Stimulated activated naive B cell treated with anti-CD40 and anti-IgM and Interleukin-4, amounts not matched to agents 10 μg/mL and 1 μg/mL and 100 μg/mL, for 72 hours (primary cell): ENCODE results near the gene HBP1.
"Not testable (repeated sequence)": the region's sequence is repeated elsewhere in the genome, so short reads cannot be mapped to it uniquely, and the experiment has no call there.

Source experiments
- ATAC-seq, 2 donors: fragments of 150-1000 bp; cut with Tn5 transposase; replicated peaks; 2 replicates each; pipeline ENCODE4 v1.10.0; 2021; ENCODE audit warnings: moderate library complexity in 1 of 2
- DNase-seq: peaks from one replicate; pipeline ENCODE4 v3.0.0; 2021
- H3K27ac Mint-ChIP-seq: one replicate; pipeline ENCODE4 v1.8.0; 2022; ENCODE audit warnings: mild to moderate bottlenecking, mixed read lengths
- H3K27me3 Mint-ChIP-seq, 2 donors: one replicate each; pipeline ENCODE4 v1.8.0; 2022; ENCODE audit warnings: mixed read lengths in 2 of 2
- H3K36me3 Mint-ChIP-seq, 2 donors: one replicate each; pipeline ENCODE4 v1.8.0; 2022; ENCODE audit warnings: mixed read lengths in 2 of 2, mild to moderate bottlenecking in 1 of 2
- H3K4me1 Mint-ChIP-seq, 2 donors: one replicate each; pipeline ENCODE4 v1.8.0; 2022; ENCODE audit warnings: mixed read lengths in 2 of 2, mild to moderate bottlenecking in 1 of 2
- H3K4me3 Mint-ChIP-seq, 2 donors: one replicate each; pipeline ENCODE4 v1.8.0; 2022; ENCODE audit warnings: mild to moderate bottlenecking in 2 of 2, mixed read lengths in 2 of 2, moderate library complexity in 1 of 2
- H3K9me3 Mint-ChIP-seq, 2 donors: one replicate each; pipeline ENCODE4 v1.8.0; 2022; ENCODE audit warnings: mixed read lengths in 2 of 2, mild to moderate bottlenecking in 1 of 2

HBP1 gene, protein sequence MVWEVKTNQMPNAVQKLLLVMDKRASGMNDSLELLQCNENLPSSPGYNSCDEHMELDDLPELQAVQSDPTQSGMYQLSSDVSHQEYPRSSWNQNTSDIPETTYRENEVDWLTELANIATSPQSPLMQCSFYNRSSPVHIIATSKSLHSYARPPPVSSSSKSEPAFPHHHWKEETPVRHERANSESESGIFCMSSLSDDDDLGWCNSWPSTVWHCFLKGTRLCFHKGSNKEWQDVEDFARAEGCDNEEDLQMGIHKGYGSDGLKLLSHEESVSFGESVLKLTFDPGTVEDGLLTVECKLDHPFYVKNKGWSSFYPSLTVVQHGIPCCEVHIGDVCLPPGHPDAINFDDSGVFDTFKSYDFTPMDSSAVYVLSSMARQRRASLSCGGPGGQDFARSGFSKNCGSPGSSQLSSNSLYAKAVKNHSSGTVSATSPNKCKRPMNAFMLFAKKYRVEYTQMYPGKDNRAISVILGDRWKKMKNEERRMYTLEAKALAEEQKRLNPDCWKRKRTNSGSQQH

DNA sequence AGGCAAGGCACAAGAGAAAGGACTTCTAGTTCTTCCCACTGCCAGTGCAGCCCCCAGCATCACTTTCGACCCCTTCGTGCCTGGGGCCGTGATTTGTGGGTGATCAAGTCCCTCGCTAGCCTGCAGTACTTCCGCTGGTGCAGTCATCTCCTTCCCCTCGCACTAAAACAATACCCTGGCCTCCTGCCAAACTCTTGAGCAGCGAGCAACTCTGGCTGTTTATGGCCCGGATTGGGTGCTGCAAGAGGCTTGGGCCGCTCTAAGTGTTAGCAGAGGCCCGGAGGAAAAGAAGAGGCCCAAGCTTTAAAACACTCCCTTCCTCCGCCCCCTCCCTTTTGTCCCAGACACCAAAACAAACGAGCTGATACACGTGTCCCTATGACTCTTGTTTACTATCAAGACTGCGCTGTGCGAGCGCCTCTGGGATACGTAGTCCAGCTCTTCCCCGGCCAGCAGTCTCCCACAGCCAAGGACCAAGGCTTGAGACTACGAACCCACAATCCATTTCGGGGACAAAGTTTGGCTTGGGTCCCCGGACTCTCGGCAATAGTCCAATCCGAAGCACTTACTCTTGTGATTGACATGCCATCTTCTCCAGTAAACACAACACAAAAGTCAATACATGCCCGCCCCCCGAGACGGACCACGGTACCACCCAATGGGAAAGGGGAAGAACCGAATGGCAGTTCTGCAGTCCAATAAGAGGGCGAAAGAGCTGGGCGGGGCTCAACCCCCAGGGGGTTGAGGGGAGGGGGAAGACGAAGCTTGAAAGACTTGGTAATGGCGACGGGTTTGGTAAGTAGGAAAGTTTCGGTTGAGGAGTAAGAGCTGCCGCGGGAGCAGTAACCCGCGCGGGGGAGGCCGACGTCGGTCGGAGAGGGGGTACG lies at the start of gene HBP1:
HBP1 (plus strand) TSS at position 771 of the 887 bp plus-strand sequence. CDS start 10,891 bp downstream, outside the sequence.
- peaks cover 4 to 27% of the 10 kb centered on the region in 2 donors for H3K4me1 Mint-ChIP-seq

DNA sequence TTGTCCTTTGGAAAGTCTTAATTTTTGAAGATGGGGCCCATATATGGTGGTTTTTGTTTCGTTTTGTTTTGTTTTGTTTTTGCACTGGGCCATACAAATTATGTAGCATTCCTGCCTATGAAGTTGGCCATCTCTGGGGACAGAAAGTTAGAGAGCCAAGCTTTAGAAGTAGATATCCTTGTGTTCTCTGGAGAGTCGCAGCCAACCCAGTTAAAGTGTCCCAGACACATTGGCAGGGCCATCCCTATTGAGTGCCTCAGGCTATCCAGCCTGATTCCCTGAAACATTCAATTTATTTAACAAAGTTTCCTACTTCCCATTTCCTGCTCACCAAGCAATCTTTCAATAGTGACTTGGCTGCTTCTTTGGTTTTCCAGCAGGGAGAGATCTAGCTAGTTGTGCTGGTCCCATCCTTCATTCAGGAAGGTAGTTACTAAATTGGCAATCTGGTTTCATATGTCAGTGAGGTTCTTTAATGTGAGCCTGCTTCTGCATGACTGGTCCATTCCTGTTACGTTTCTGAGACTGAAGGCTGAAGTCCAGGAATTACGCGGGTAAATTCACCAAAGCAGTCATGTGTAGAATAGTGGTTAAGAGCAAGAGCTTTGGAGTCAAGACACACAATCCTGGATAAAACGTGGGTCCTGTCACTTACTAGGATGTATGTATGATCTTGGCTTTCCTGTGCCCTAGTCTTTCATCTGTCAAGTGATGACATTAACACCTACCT lies 49.3 kb upstream of the HBP1 start:
- Mint-ChIP-seq H3K36me3 (no peaks in the 10 kb centered on the region), H3K4me3 (no peak overlapping the region), H3K9me3 (no peaks in the 10 kb centered on the region), H3K27ac (no peak overlapping the region), H3K4me1 (peaks cover 4 to 12% of the 10 kb centered on the region in 2 donors), H3K27me3 (peaks cover 0 to 4% of the 10 kb centered on the region in 2 donors)
- ATAC-seq (no peak), DNase-seq (no peak)

More for the DNA sequence above, at the start of gene HBP1:
- peak; percentile 86 for ATAC-seq
- H3K4me3 Mint-ChIP-seq, result peak within 1 kb of the TSS; percentile 87 to 91
- H3K9me3 Mint-ChIP-seq, result no peaks in the 10 kb centered on the region
- peak within 1 kb of the TSS; percentile 98 for H3K27ac Mint-ChIP-seq
- H3K36me3 Mint-ChIP-seq, result peaks cover 0 to 7% of the 10 kb centered on the region in 2 donors
- DNase-seq, result peak; percentile 98
- H3K27me3 Mint-ChIP-seq, result peaks cover 0 to 5% of the 10 kb centered on the region in 2 donors

DNA sequence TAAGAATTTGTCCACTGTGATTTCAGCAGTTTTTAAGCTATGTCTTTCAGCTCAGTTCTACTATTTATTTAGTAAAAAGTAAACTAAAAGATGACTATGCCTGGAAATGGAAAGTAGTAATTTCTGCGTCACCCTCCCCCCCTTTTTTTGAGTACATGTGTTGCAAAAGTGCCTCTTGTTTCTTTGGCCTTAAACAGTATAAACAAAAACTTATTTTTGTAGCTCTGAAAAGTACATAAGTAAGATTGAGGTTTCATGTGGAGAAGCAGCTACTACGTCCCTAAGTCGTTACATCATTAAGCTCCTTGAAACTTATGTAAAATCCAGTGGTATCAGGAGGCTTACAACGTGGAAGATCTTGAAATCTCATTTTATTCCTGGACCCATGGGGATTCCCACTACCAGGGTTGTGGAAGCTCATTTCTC lies 46.3 kb upstream of the HBP1 start:
- H3K27ac Mint-ChIP-seq, result no peak overlapping the region
- DNase-seq, result no peak
- no peaks in the 10 kb centered on the region for H3K9me3 Mint-ChIP-seq
- no peak for ATAC-seq
- no peak overlapping the region for H3K4me3 Mint-ChIP-seq
- peaks cover 0 to 4% of the 10 kb centered on the region in 2 donors for H3K27me3 Mint-ChIP-seq
- no peaks in the 10 kb centered on the region for H3K36me3 Mint-ChIP-seq
- peaks cover 15 to 33% of the 10 kb centered on the region in 2 donors for H3K4me1 Mint-ChIP-seq

DNA sequence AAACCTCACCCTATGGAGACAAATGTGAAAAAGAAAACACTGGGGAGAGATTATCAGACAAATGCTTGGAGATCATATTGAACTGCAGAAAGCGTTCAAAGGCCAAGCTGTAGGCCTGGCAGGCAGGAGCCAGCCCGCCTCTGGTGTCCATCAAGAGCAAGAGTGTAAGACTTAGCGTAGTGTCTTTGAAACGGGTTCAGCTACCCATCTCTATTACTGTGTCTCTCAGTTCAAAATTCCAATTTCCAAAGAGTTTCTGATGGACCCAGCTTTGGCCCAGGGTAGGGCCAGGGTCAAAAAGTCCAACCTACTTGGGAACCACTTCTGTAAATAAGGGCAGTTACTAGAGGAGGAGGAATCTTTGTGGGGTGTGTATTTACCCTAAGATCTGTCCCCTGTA lies 45.4 kb upstream of the HBP1 start:
- no peaks in the 10 kb centered on the region for H3K9me3 Mint-ChIP-seq
- peaks cover 14 to 31% of the 10 kb centered on the region in 2 donors for H3K4me1 Mint-ChIP-seq
- ATAC-seq, result no peak
- H3K27ac Mint-ChIP-seq, result no peak overlapping the region
- no peak for DNase-seq
- H3K4me3 Mint-ChIP-seq, result no peak overlapping the region
- no peaks in the 10 kb centered on the region for H3K36me3 Mint-ChIP-seq
- H3K27me3 Mint-ChIP-seq, result peaks cover 0 to 2% of the 10 kb centered on the region in 2 donors

DNA sequence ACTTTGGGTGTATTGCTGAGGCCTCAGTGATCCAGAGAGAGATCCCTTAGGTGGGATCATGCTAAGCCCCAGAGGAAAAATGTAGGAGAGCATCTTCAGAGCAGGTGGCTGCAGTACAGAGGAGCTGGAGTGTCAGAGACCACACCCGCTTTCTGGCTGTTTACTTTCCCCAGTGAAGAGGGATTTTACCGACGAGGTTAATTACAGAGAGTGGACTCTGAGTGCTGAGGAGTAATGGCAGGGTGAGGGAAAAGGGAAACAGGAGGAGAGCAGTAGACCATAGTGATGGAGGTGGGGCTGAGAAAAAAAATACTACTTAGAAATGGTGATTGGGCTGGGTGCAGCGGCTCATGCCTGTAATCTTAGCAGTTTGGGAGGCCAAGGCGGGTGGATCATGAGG lies 43.3 kb upstream of the HBP1 start:
- H3K9me3 Mint-ChIP-seq, result no peaks in the 10 kb centered on the region
- H3K27me3 Mint-ChIP-seq, result no peaks in the 10 kb centered on the region
- DNase-seq (no peak), ATAC-seq (no peak)
- H3K4me1 Mint-ChIP-seq, result peaks cover 11 to 21% of the 10 kb centered on the region in 2 donors
- peak overlapping the region; percentile 88 for H3K27ac Mint-ChIP-seq
- H3K4me3 Mint-ChIP-seq, result peak overlapping the region; percentile 81 to 89
- no peaks in the 10 kb centered on the region for H3K36me3 Mint-ChIP-seq

DNA sequence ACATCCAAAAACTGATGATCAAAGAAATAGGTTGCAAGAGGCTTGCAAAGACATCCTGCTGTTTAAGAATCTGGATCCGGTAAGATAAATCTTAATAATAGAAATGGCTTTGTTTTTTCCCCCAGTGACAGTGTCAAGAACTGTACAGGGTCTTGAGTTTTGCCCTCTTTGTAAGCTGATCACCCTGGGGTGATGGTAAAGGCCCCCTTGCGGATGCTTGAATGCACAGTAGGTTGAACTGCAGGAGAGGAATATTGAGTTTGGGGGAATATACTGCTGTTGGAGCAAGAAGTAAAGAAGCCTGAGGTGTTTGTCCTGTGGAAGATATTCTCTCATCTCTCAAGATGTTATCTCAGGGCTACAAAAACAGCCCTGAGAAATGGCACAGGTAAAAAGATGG lies 40.6 kb upstream of the HBP1 start:
- Mint-ChIP-seq H3K9me3 (no peaks in the 10 kb centered on the region), H3K27ac (no peak overlapping the region), H3K27me3 (no peaks in the 10 kb centered on the region), H3K4me3 (no peak overlapping the region), H3K36me3 (no peaks in the 10 kb centered on the region), H3K4me1 (peaks cover 11 to 21% of the 10 kb centered on the region in 2 donors)
- no peak for DNase-seq
- ATAC-seq, result no peak

DNA sequence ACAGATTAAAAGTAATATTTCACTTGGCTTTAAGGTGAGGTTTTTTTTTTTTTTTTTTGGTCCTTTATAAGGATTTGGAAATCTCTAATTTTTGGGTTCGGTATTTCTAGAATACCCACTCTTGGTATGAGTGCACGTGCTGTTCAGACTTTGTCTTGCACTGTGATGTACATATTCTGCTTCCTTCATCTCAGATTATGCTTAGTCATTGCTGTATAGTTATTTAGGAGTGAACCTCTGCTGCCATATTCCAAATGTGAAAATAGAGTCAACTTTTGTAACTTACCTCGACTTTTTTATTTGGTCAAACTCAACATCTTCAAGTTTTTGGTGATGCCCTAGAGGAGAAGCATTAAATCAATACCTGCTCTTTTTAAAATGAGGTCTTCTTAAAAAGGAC lies 40.1 kb upstream of the HBP1 start:
- Mint-ChIP-seq H3K36me3 (no peaks in the 10 kb centered on the region), H3K4me1 (peaks cover 11 to 21% of the 10 kb centered on the region in 2 donors), H3K27me3 (no peaks in the 10 kb centered on the region), H3K27ac (no peak overlapping the region), H3K9me3 (no peaks in the 10 kb centered on the region), H3K4me3 (no peak overlapping the region)
- no peak for ATAC-seq
- DNase-seq, result no peak

DNA sequence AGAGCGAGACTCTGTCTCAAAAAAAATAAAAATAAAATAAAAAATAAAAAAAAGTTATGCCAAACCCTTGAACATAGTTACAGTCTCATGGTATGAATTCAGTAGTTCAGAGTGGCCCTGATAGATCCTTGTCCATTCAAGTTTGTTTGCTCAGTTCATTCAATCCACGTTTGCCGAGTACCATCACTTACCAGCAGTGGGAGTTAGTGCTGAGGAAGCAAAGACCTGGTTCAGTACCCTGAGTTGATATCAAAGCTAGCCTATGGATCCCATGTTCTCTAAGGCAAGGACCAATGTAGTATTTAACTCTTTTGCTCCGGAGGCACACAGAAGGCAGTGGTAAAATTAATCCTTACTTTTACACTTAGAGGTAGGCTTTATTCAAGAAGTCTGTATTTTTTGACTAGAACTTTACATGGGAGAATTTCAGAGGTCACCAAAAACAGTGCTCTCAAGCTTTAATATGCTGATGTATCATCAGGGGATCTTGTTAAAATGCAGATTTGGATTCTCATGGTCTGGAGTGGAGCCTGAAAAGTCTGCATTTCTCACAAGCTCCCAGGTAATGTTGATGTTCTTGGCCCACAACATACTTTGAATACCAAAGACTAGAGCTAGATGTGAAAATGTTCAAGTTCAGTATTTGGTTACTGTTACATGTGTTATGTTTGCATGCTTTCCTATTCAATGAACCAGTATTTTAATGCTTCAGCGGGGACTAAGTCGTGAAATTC lies 38.1 kb upstream of the HBP1 start:
- ATAC-seq (no peak), DNase-seq (no peak)
- Mint-ChIP-seq H3K4me3 (no peak overlapping the region), H3K4me1 (peaks cover 7 to 14% of the 10 kb centered on the region in 2 donors), H3K36me3 (no peaks in the 10 kb centered on the region), H3K27me3 (no peaks in the 10 kb centered on the region), H3K9me3 (no peaks in the 10 kb centered on the region), H3K27ac (no peak overlapping the region)

DNA sequence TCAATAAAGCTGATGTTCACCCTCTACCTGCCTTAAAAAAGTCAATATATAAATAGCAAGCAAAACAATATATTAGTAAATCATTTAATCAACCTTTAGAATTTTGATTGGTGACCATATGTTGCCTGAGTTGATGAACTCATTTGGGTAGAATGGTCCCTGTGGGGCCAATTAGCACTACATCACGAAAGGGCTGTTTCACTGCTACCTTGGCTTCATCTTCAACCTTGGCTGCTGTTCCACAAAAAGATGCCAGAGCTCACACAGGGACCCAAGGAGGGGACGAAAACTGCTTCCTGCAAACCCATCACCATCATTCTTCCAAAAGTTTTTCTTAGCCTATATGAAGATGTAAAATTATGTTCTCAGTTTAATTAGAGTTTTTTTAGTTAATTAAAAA lies 35.4 kb upstream of the HBP1 start:
- Mint-ChIP-seq H3K27ac (no peak overlapping the region), H3K36me3 (no peaks in the 10 kb centered on the region), H3K4me3 (no peak overlapping the region), H3K4me1 (no peaks in the 10 kb centered on the region), H3K9me3 (no peaks in the 10 kb centered on the region), H3K27me3 (no peaks in the 10 kb centered on the region)
- DNase-seq, result no peak
- no peak for ATAC-seq

DNA sequence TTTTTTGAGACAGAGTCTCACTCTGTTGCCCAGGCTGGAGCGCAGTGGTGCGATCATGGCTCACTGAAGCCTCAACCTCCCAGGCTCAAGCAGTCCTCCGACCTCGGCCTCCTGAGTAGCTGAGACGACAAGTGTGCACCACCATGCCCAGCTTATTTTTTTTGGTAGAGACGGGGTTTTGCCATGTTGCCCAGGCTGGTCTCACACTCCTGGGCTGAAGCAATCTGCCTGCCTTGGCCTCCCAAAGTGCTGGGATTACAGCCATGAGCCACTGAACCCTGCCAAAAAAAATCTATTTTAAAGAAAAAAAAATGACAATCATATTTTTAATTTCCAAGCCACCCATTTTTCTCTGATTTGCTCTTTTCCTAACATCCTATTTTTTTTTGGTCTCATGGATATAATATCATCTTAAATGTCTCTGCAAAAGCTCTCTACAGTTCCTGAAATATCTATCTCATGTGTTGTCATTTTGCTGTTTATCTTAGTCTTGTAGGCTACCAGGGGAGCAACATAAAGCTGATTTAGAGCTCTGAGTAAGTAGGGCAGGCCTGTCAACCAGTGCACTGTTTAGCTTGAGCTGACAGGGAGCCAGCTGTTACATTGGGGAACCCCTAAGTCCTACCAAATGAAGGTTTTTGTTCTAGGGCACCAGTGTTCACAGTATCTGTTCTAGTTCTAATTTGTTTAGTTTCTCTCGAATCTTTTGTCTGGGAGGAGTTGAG lies 29.9 kb upstream of the HBP1 start:
- Mint-ChIP-seq H3K4me1 (no peaks in the 10 kb centered on the region), H3K9me3 (no peaks in the 10 kb centered on the region), H3K27me3 (peaks cover 0 to 6% of the 10 kb centered on the region in 2 donors), H3K36me3 (no peaks in the 10 kb centered on the region), H3K27ac (no peak overlapping the region), H3K4me3 (no peak overlapping the region)
- DNase-seq (no peak), ATAC-seq (no peak)

DNA sequence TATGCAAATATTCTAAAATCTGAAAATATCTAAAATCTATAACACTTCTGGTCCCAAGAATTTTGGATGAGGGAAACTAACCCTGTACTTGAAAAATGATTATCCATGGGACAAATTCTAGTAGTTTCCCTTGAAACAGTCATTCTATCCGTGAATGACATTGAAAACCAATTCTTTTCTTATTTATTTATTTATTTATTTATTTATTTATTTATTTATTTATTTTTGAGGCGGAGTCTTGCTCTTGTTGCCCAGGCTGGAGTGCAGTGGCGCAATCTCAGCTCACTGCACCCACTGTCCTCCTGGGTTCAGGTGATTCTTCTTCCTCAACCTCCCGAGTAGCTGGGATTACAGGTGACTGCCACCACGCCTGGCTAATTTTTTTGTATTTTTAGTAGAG lies 24.9 kb upstream of the HBP1 start:
- H3K4me1 Mint-ChIP-seq, result not testable (repeated sequence)

DNA sequence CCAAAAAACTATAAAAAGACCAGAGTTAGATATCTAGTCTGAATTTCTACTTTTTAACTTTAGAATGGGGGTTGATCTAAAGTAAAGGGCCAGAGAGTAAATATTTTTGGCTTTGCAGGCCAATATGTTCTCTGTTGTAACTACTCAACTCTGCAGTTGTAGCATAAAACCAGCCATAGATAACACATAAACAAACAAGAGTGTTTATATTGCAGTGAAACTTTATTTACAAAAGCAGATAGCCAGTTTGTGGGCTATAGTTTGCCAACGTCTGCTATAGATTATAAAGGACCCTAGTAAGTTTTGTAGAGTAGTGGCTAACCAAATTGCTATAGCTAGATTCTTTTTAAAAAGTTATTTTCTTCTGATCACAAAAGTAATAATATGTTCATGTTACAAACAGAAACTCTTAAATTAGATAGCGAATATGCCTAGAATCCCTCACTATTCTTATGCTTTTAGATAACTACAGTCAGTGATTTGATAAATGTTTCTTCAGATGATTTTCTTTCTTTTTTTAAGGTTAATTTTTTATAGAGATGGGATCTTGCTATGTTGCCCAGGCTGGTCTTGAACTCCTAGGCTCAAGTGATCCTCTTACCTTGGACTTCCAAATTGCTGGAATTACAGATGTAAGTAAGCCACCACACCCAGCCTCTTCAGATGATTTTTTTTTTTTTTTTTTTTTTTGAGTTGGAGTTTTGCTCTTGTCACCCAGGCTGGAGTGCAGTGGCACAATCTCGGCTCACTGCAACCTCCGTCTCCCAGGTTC lies 23.6 kb upstream of the HBP1 start:
- H3K4me3 Mint-ChIP-seq, result no peak overlapping the region
- no peak for ATAC-seq
- no peaks in the 10 kb centered on the region for H3K9me3 Mint-ChIP-seq
- no peak for DNase-seq
- no peaks in the 10 kb centered on the region for H3K36me3 Mint-ChIP-seq
- H3K27me3 Mint-ChIP-seq, result no peaks in the 10 kb centered on the region
- no peaks in the 10 kb centered on the region for H3K4me1 Mint-ChIP-seq
- no peak overlapping the region for H3K27ac Mint-ChIP-seq

More for the DNA sequence above, 24.9 kb upstream of the HBP1 start:
- H3K4me3 Mint-ChIP-seq, H3K27me3 Mint-ChIP-seq, H3K27ac Mint-ChIP-seq, H3K9me3 Mint-ChIP-seq, DNase-seq, ATAC-seq, H3K36me3 Mint-ChIP-seq: not testable (repeated sequence)
